GM20000 (cell line): ENCODE results near the gene MRM3.
"Not testable (repeated sequence)": the region's sequence is repeated elsewhere in the genome, so short reads cannot be mapped to it uniquely, and the experiment has no call there.

Source experiments
- DNase-seq: peaks from one replicate; pipeline ENCODE4 v3.0.0; 2012; ENCODE audit warnings: low spot score
- CTCF ChIP-seq: IDR thresholded peaks from 2 replicates; pipeline ENCODE4 v1.5.1; 2012; ENCODE audit warnings: mild to moderate bottlenecking, control low read depth; ENCODE audit errors: extremely low read depth, missing control alignments

The MRM3 gene

GRCh38 chr17:826778-827177, 44.6 kb downstream of the MRM3 start:
- TF ChIP-seq CTCF = no peak
- no peak for DNase-seq

GRCh38 chr17:828761-829160, 46.6 kb downstream of the MRM3 start:
- no peak for DNase-seq

GRCh38 chr17:829614-830013, 47.5 kb downstream of the MRM3 start:
- not testable (repeated sequence) for DNase-seq

More at GRCh38 chr17:828761-829160, 46.6 kb downstream of the MRM3 start:
- no peak for TF ChIP-seq CTCF

- TF ChIP-seq CTCF = no peak
- DNase-seq = no peak
These were observed 48.2 kb downstream of the MRM3 start for GRCh38 chr17:830381-830780.

- no peak for TF ChIP-seq CTCF
- DNase-seq = no peak
These were observed 48.8 kb downstream of the MRM3 start for GRCh38 chr17:830950-831349.

- no peak for TF ChIP-seq CTCF
- DNase-seq = no peak
These were observed 52.0 kb downstream of the MRM3 start for GRCh38 chr17:834136-834535.

- TF ChIP-seq CTCF = no peak
- no peak for DNase-seq
These were observed 53.1 kb downstream of the MRM3 start for GRCh38 chr17:835263-835662.

- DNase-seq = not testable (repeated sequence)
These were observed 53.6 kb downstream of the MRM3 start for GRCh38 chr17:835721-836120.

GRCh38 chr17:836151-836550, 54.0 kb downstream of the MRM3 start:
- DNase-seq = no peak
- TF ChIP-seq CTCF = no peak
